NB4 (cell line): ENCODE measurements around the gene PCSK5.

Experiments used
- POLR2A ChIP-seq: IDR thresholded peaks from 2 replicates; pipeline ENCODE4 v1.6.1; 2011; ENCODE audit warnings: mild to moderate bottlenecking; ENCODE audit not compliant: insufficient read length; ENCODE audit errors: extremely low read depth
- TF ChIP-seq, protein P1 (sequence below): IDR thresholded peaks from 2 replicates; pipeline ENCODE4 v1.6.1; 2011; ENCODE audit warnings: low read depth, low read length

DNA sequence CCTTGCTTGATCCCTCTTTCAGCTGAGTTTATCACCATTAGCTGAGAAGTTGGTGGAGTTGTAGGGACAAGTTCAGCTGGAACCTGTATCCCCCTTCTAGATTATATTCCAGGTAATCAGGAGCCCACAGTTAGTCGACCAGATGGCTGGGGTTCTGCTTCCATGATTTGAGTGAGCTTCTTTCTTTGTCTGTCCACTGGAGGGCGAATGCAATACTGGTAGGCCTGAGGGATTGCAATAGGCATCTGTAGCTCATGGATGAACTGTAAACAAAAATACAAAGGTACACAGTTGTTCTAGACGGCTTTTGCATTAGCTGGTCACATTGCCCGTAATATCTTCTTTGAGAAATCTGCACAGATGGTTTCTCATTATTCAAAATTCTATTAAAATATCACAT, 88.9 kb downstream of the PCSK5 start:
- TF ChIP-seq, protein P1, sequence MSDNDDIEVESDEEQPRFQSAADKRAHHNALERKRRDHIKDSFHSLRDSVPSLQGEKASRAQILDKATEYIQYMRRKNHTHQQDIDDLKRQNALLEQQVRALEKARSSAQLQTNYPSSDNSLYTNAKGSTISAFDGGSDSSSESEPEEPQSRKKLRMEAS: no peak
- TF ChIP-seq POLR2A: no peak
